ENCODE data around the gene DPYSL3.

- TF ChIP-seq CTCF (optimal IDR thresholded peaks at IDR 0.05 in 1 of 3, IDR thresholded peaks at IDR 0.05 in 1 of 3, conservative IDR thresholded peaks at IDR 0.05 in 1 of 3; ENCODE audit: extremely low read depth in 1 of 3, insufficient read depth in 2 of 3, low read length in 3 of 3) (no peak), EZH2 (IDR thresholded peaks at IDR 0.05; ENCODE audit: low read length) (no peak)
These were observed 59.3 kb downstream of the DPYSL3 start for GRCh38 chr5:147450606-147451005.
